AG09319 (cell line): Measurements from ENCODE around the gene DTX3.

ENCODE experiments used
- DNase-seq: peaks from one replicate; pipeline ENCODE4 v3.0.0-alpha.2; 2010; ENCODE audit warnings: low read depth; ENCODE audit errors: extremely low read depth
- CTCF ChIP-seq: IDR thresholded peaks from 2 replicates; pipeline ENCODE4 v1.5.1; 2011; ENCODE audit warnings: low read depth, mild to moderate bottlenecking, inconsistent platforms, low read length, moderate library complexity

Gene DTX3

GRCh38 chr12:57609101-57609780 lies 4.6 kb downstream of the DTX3 start:
- no peak for DNase-seq
- no peak for TF ChIP-seq CTCF

- TF ChIP-seq CTCF = no peak
- no peak for DNase-seq
Measured at GRCh38 chr12:57609781-57610553, 5.3 kb downstream of the DTX3 start.

- TF ChIP-seq CTCF = no peak
- no peak for DNase-seq
Measured at GRCh38 chr12:57610554-57611107, 6.0 kb downstream of the DTX3 start.

GRCh38 chr12:57611108-57611826 lies 6.6 kb downstream of the DTX3 start, which contains the start of gene ARHGEF25:
Gene ARHGEF25, plus strand, starts transcription at chr12:57611435. Its CDS starts 460 bp downstream, at chr12:57611895.
- no peak for TF ChIP-seq CTCF
- no peak for DNase-seq

GRCh38 chr12:57611827-57612710 lies 7.4 kb downstream of the DTX3 start:
- DNase-seq = no peak
- TF ChIP-seq CTCF = no peak

GRCh38 chr12:57612711-57613426 lies 8.2 kb downstream of the DTX3 start:
- TF ChIP-seq CTCF = no peak

More at GRCh38 chr12:57612711-57613426, 8.2 kb downstream of the DTX3 start:
- DNase-seq = no peak
